Neuronal stem cell (in vitro differentiated cells): Measurements from ENCODE around the gene ELN.
A peak's percentile ranks its signal among the peaks of the same experiment; 100 is the strongest.

Experiments
- DNase-seq: peaks from one replicate; pipeline ENCODE4 v3.0.0-alpha.2; 2013; ENCODE audit warnings: low spot score
- H2AFZ ChIP-seq: one replicate; pipeline ENCODE4 v1.6.1; 2013; ENCODE audit warnings: mild to moderate bottlenecking, low read length, inconsistent platforms
- H2AK5ac ChIP-seq: 2 replicates; pipeline ENCODE4 v1.6.1; 2013; ENCODE audit warnings: low read depth, mild to moderate bottlenecking, inconsistent platforms, low read length, moderate library complexity, mixed read lengths
- H2BK120ac ChIP-seq: 2 replicates; pipeline ENCODE4 v1.6.1; 2013; ENCODE audit warnings: low read depth, mild to moderate bottlenecking, inconsistent platforms, low read length, moderate library complexity, mixed read lengths
- H2BK12ac ChIP-seq: one replicate; pipeline ENCODE4 v1.6.1; 2013; ENCODE audit warnings: low read length, inconsistent platforms
- H2BK15ac ChIP-seq: 2 replicates; pipeline ENCODE4 v1.6.1; 2013; ENCODE audit warnings: mild to moderate bottlenecking, low read length, inconsistent platforms, mixed read lengths
- H2BK5ac ChIP-seq: one replicate; pipeline ENCODE4 v1.6.1; 2013; ENCODE audit warnings: inconsistent platforms, mild to moderate bottlenecking, low read length, moderate library complexity
- H3K14ac ChIP-seq: one replicate; pipeline ENCODE4 v1.6.1; 2013; ENCODE audit warnings: low read length, inconsistent platforms
- H3K18ac ChIP-seq: 2 replicates; pipeline ENCODE4 v1.6.1; 2013; ENCODE audit warnings: low read length, inconsistent platforms
- H3K23ac ChIP-seq: 2 replicates; pipeline ENCODE4 v1.6.1; 2013; ENCODE audit warnings: low read depth, mild to moderate bottlenecking, mixed read lengths, low read length, inconsistent platforms; ENCODE audit not compliant: poor library complexity
- H3K27ac ChIP-seq: replicated peaks from 3 replicates; pipeline ENCODE4 v1.5.1; 2013; ENCODE audit warnings: low read length, inconsistent platforms
- H3K27me3 ChIP-seq, 3 experiments: 2 replicates each; pipeline ENCODE4 v1.6.1; 2013; ENCODE audit warnings: low read length in 3 of 3, mild to moderate bottlenecking in 2 of 3, inconsistent platforms in 1 of 3, low read depth in 1 of 3, mixed read lengths in 1 of 3, moderate library complexity in 1 of 3; ENCODE audit not compliant: control insufficient read depth in 3 of 3, insufficient read depth in 3 of 3
- H3K36me3 ChIP-seq, 2 donors: replicated peaks in 1 of 2; 2 replicates each; pipeline ENCODE4 v1.6.1; 2013; ENCODE audit warnings: low read length in 2 of 2; ENCODE audit not compliant: control insufficient read depth in 2 of 2, insufficient read depth in 2 of 2
- H3K4ac ChIP-seq: 2 replicates; pipeline ENCODE4 v1.6.1; 2013; ENCODE audit warnings: inconsistent platforms, mild to moderate bottlenecking, low read length, moderate library complexity
- H3K4me1 ChIP-seq, 2 donors: 1 replicate in 1 of 2; 2 replicates in 1 of 2; pipeline ENCODE4 v1.6.1; 2013; ENCODE audit warnings: low read length in 2 of 2, low read depth in 1 of 2; ENCODE audit not compliant: control insufficient read depth in 2 of 2, insufficient read depth in 1 of 2
- H3K4me2 ChIP-seq: one replicate; pipeline ENCODE4 v1.6.1; 2013; ENCODE audit warnings: mild to moderate bottlenecking, low read length, inconsistent platforms; ENCODE audit not compliant: insufficient read depth, poor library complexity, severe bottlenecking
- H3K4me3 ChIP-seq, 2 donors: 2 replicates each; pipeline ENCODE4 v1.5.1; 2013; ENCODE audit warnings: low read length in 2 of 2, mild to moderate bottlenecking in 2 of 2, inconsistent platforms in 1 of 2, moderate library complexity in 1 of 2
- H3K79me1 ChIP-seq: one replicate; pipeline ENCODE4 v1.6.1; 2013; ENCODE audit warnings: low read depth, mild to moderate bottlenecking, inconsistent platforms, low read length, moderate library complexity
- H3K9ac ChIP-seq: one replicate; pipeline ENCODE4 v1.6.1; 2013; ENCODE audit warnings: mild to moderate bottlenecking, low read depth, low read length, inconsistent platforms; ENCODE audit not compliant: poor library complexity
- H3K9me3 ChIP-seq, 2 donors: replicated peaks in 1 of 2; 2 replicates each; pipeline versions ENCODE3 to v1.6.1; 2013; ENCODE audit warnings: low read length in 2 of 2, mild to moderate bottlenecking in 2 of 2, inconsistent platforms in 1 of 2, low read depth in 1 of 2, mixed read lengths in 1 of 2, moderate library complexity in 1 of 2; ENCODE audit not compliant: control insufficient read depth in 2 of 2, insufficient read depth in 1 of 2
- H4K8ac ChIP-seq: one replicate; pipeline ENCODE4 v1.6.1; 2013; ENCODE audit warnings: low read depth, mild to moderate bottlenecking, inconsistent platforms, low read length, moderate library complexity
- H4K91ac ChIP-seq: one replicate; pipeline ENCODE4 v1.6.1; 2013; ENCODE audit warnings: low read length, low read depth, mild to moderate bottlenecking, inconsistent platforms; ENCODE audit not compliant: poor library complexity
- WGBS, 2 donors: extraction: QIAGEN DNeasy Blood & Tissue Kit; methylation state at CpG; one replicate each; pipeline ENCODE4 v1.1.7; 2013; ENCODE audit warnings: missing lambda C conversion rate in 2 of 2, mixed read lengths in 1 of 2; ENCODE audit not compliant: insufficient read length in 2 of 2, insufficient replicate concordance in 1 of 2; ENCODE audit errors: extremely low coverage in 2 of 2; 5-methylcytosine and 5-hydroxymethylcytosine counted together

Gene ELN

GRCh38 chr7:74069086-74069541 is 41.1 kb downstream of the ELN start:
- H2AFZ ChIP-seq: no peak overlapping the region
- H4K8ac ChIP-seq: peak overlapping the region; percentile 17
- no peak overlapping the region for H2BK120ac ChIP-seq
- H2BK15ac ChIP-seq: peak overlapping the region; percentile 54
- DNase-seq: no peak
- no peaks in the 10 kb centered on the region for H3K79me1 ChIP-seq
- peak overlapping the region; percentile 88 for H2AK5ac ChIP-seq
- no peak overlapping the region for H3K27ac ChIP-seq
- peak overlapping the region; percentile 65 for H3K23ac ChIP-seq
- H4K91ac ChIP-seq: no peak overlapping the region
- no CpG with 5 or more reads among the region's 16 CpGs for WGBS, 2 donors
- H2BK12ac ChIP-seq: peak overlapping the region; percentile 22
- no peaks in the 10 kb centered on the region for H3K27me3 ChIP-seq
- H3K9ac ChIP-seq: no peak overlapping the region
- peak overlapping the region; percentile 56 for H3K14ac ChIP-seq
- no peaks in the 10 kb centered on the region for H3K9me3 ChIP-seq
- no peak overlapping the region for H3K4me2 ChIP-seq
- peak overlapping the region; percentile 84 for H3K4ac ChIP-seq
- peak overlapping the region; percentile 71 for H3K18ac ChIP-seq
- H3K36me3 ChIP-seq: no peaks in the 10 kb centered on the region
- H2BK5ac ChIP-seq: no peak overlapping the region
- H3K4me1 ChIP-seq: no peaks in the 10 kb centered on the region
- H3K4me3 ChIP-seq: peak overlapping the region in 1 of 2 donors; percentile 36

GRCh38 chr7:74069790-74070618 is 42.0 kb downstream of the ELN start:
- Histone ChIP-seq H3K18ac (no peak overlapping the region), H2BK15ac (no peak overlapping the region), H3K79me1 (no peaks in the 10 kb centered on the region), H3K4ac (no peak overlapping the region), H2AFZ (no peak overlapping the region), H4K91ac (no peak overlapping the region), H3K27ac (no peak overlapping the region), H3K27me3 (no peaks in the 10 kb centered on the region), H3K4me2 (no peak overlapping the region), H2BK120ac (no peak overlapping the region), H3K4me1 (no peaks in the 10 kb centered on the region), H2BK5ac (no peak overlapping the region), H3K14ac (no peak overlapping the region), H2BK12ac (no peak overlapping the region), H3K4me3 (no peak overlapping the region), H4K8ac (no peak overlapping the region), H2AK5ac (no peak overlapping the region), H3K36me3 (no peaks in the 10 kb centered on the region), H3K9ac (no peak overlapping the region), H3K9me3 (no peaks in the 10 kb centered on the region), H3K23ac (no peak overlapping the region)
- no CpG with 5 or more reads among the region's 11 CpGs for WGBS, 2 donors
- no peak for DNase-seq

GRCh38 chr7:74070619-74070921 is 42.6 kb downstream of the ELN start:
- H3K18ac ChIP-seq: no peak overlapping the region
- no peak overlapping the region for H3K4ac ChIP-seq
- no peak overlapping the region for H2BK120ac ChIP-seq
- no peak overlapping the region for H3K4me3 ChIP-seq
- no peak overlapping the region for H2BK12ac ChIP-seq
- H2AFZ ChIP-seq: no peak overlapping the region
- no peaks in the 10 kb centered on the region for H3K4me1 ChIP-seq
- H2BK5ac ChIP-seq: no peak overlapping the region
- H3K14ac ChIP-seq: no peak overlapping the region
- no peak overlapping the region for H3K23ac ChIP-seq
- no peaks in the 10 kb centered on the region for H3K27me3 ChIP-seq
- no peaks in the 10 kb centered on the region for H3K9me3 ChIP-seq
- H3K27ac ChIP-seq: no peak overlapping the region
- H2AK5ac ChIP-seq: no peak overlapping the region
- no peak overlapping the region for H4K8ac ChIP-seq
- no peak overlapping the region for H4K91ac ChIP-seq
- DNase-seq: no peak
- H3K79me1 ChIP-seq: no peaks in the 10 kb centered on the region
- H2BK15ac ChIP-seq: no peak overlapping the region
- H3K4me2 ChIP-seq: no peak overlapping the region
- no peak overlapping the region for H3K9ac ChIP-seq
- H3K36me3 ChIP-seq: no peaks in the 10 kb centered on the region
- no CpG with 5 or more reads among the region's 6 CpGs for WGBS, 2 donors

- no CpG with 5 or more reads among the region's 3 CpGs for WGBS, 2 donors
- no peak overlapping the region for H3K23ac ChIP-seq
- H3K4me3 ChIP-seq: no peak overlapping the region
- H2AK5ac ChIP-seq: no peak overlapping the region
- H2BK5ac ChIP-seq: no peak overlapping the region
- no peak overlapping the region for H3K4ac ChIP-seq
- H3K14ac ChIP-seq: no peak overlapping the region
- no peak overlapping the region for H2BK12ac ChIP-seq
- no peak overlapping the region for H4K8ac ChIP-seq
- no peak overlapping the region for H3K4me2 ChIP-seq
- H4K91ac ChIP-seq: no peak overlapping the region
- no peak overlapping the region for H2BK15ac ChIP-seq
- no peaks in the 10 kb centered on the region for H3K36me3 ChIP-seq
- no peak overlapping the region for H2AFZ ChIP-seq
- H3K18ac ChIP-seq: no peak overlapping the region
- no peak overlapping the region for H2BK120ac ChIP-seq
- no peaks in the 10 kb centered on the region for H3K4me1 ChIP-seq
- H3K9me3 ChIP-seq: no peaks in the 10 kb centered on the region
- no peaks in the 10 kb centered on the region for H3K27me3 ChIP-seq
- no peaks in the 10 kb centered on the region for H3K79me1 ChIP-seq
- no peak overlapping the region for H3K27ac ChIP-seq
- DNase-seq: no peak
- no peak overlapping the region for H3K9ac ChIP-seq
These were observed 43.1 kb downstream of the ELN start for GRCh38 chr7:74071121-74071520.
